Anterior cingulate cortex (tissue), 58 donors: ENCODE data around the gene SLC9C2.
"Not testable (repeated sequence)": the region's sequence is repeated elsewhere in the genome, so short reads cannot be mapped to it uniquely, and the experiment has no call there.

Source experiments
- DNase-seq, 58 donors: peaks; one replicate each; lab custom pipeline; 2025; lab: John Stamatoyannopoulos, UW

The SLC9C2 gene, protein sequence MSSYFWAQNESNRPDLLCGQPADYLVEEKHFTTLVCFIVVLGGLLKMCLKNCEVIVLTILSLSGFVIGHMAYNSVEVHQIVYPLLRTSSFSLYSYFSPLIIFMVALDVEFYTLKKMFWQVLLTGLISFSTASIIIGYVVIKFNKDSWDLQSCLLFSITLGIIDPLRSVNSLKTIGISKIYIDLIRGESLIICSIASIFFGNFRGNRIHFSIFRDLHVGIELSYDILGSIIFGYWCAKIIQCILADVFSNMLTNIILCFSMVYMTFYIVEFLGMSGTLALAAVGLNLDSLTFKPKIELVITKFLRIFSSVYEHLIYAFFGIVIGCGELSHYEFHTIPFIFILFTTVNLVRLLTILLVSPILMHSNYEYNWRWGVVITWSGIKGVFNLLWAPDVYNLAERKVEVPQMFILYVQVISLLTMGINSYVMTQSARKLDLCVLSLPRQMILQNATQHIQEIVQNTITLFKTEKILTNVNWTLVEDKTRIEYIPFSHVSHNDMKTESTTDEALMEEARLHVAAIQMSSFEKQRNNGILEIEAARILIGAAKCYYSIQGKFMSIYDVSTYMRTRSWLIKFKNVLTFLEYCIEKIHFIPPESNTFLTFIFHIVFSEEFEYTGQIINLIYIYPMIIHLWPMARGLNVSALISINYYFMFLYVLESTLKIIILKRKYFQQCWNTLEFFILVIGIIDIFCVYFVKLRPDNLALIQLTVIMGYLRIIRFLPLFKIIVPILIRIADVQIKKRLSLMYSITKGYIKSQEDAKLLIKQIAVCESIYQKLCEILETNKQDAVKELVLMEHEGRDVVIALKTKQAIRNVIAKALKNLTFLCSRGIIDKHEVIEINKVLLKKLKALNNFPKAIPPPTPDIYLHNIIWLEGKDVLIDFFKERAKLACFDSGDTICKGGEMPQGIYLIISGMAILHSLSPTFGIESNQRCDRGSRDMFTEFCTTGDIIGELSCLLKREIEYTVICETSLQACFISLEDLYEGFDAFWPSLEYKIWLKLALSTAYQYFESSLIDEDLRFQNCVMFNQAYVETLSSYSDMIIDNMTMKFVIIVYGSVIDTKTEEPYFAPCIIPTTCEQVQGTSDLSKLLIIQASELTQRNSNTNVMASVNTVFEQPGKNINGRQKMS

DNA sequence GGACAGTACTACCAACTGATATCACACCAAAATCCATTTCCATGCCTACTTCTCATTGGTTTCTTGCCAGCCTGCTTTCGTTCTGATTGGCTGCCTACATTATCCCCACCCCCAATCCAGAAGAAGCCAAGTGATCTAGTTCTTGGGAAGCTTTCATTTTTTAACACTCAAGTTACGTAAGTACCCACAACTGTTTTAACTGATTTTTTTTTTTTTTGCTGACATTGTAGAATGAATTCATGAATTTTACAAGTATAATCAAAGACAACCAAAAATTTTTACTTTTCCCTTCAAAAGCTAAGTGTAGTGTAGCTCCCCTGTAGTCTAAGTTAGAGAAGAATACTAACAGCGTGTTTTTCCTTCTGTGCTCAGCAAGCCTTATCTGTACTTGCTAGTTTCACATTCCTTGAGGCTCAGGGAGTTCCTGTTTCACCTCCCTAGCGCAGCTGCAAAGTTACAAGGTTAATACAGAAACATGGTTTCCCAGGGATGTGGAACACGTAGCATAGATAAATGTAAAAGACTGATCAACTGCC, at the start of gene SLC9C2:
Gene SLC9C2, minus strand, starts transcription at position 17 of the 536 bp plus-strand sequence. CDS start 1,296 bp downstream, outside the sequence.
- DNase-seq: no peak

DNA sequence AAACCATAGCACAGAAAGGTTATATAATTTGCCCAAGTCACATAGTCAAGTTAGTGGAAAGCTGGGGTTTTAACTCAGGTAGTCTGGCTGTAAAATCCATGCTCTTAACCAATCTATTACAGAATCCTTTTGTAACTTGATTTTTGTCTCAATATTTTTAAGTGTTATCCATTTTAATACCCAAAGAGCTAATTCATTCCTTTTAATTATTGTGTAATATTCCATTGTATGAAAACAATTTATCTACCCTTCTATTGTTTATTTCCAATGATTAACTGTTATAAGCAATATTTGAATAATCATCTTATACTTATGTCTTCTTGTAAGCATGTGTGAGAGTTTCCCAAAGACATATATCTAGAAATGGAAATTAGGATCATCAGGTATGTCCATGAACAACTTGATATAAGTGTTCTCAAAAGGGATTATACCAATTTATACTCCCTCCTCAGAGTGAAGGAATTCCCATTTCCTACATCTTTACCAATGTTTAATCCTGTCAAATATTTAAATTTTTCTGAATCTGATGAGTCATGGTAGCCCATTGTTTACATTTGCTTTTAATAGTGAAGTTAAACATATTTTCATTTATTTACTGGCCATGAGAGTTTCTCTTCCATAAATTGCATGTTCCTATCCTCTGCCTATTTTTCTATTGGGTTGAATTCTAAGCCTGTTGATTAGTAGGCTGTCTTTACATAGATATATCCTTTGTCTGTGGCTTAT, 46.2 kb upstream of the SLC9C2 start:
- DNase-seq: no peak

DNA sequence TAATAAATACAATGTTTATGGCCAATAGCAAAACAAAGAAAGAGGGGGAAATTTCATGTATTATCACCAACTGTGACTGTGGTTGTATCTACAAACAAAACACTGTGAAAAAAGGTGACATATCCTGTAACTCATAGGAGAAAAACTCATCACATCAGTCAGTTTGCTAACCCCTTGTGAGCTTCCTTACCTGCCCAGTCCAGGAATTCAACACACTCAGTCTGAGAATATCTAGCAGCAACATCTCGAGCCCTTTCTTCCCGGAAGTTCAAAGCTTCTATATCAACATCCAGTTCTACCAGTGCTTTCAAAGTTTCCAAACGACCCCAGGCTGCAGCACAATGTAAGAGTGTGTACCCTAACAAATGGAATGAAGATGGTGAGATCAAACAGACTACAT, 43.8 kb upstream of the SLC9C2 start:
- DNase-seq: no peak

DNA sequence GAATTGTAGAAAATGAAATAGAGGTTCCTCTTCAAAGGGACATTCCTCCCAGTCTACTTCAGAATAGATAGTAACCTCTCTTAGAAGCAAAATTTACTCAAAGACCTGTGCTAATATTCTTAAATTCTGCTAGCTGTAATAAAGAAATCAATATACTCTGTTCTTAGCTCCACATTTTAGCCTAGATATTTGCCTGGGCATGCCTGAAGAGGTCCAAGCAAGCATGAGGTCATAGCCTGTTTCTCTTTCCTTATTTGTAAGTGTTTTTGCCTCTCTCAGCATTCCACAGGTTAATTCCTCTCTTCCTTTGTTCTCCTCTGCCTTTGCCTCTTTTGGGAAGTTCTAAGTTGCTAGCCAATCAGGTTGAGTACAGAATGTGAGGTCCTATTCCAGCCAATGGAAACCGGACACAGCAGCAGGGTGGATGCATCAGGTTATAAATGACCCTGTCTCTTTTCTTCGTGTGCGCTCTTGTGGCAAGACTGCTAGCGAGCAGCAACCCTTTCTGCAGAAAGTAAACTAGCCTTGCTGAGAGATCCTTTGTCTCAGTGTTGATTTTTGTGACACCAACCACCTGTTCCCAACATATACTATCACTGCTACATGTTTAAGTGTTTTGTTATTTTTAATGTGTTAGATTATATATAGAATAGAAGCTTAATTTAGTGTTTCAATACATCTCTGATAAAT, 39.7 kb upstream of the SLC9C2 start:
- DNase-seq: not testable (repeated sequence)

DNA sequence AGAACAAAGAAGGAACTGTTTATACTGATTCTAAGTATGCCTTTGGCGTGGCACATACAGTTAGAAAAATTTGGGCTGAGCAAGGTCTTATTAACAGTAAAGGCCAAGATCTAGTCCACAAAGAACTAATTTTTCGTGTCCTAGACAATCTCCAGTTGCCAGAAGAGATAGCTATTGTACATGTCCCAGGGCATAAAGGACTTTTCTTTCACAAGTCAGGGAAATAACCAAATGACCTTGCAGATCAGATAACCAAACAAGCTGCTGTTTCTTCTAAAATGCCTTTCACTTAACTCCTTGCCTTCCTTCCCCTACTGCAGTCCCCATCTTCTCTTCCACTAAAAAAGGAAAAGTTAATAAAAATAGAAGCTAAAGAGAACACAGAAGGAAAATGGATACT, 36.2 kb upstream of the SLC9C2 start:
- no peak for DNase-seq

DNA sequence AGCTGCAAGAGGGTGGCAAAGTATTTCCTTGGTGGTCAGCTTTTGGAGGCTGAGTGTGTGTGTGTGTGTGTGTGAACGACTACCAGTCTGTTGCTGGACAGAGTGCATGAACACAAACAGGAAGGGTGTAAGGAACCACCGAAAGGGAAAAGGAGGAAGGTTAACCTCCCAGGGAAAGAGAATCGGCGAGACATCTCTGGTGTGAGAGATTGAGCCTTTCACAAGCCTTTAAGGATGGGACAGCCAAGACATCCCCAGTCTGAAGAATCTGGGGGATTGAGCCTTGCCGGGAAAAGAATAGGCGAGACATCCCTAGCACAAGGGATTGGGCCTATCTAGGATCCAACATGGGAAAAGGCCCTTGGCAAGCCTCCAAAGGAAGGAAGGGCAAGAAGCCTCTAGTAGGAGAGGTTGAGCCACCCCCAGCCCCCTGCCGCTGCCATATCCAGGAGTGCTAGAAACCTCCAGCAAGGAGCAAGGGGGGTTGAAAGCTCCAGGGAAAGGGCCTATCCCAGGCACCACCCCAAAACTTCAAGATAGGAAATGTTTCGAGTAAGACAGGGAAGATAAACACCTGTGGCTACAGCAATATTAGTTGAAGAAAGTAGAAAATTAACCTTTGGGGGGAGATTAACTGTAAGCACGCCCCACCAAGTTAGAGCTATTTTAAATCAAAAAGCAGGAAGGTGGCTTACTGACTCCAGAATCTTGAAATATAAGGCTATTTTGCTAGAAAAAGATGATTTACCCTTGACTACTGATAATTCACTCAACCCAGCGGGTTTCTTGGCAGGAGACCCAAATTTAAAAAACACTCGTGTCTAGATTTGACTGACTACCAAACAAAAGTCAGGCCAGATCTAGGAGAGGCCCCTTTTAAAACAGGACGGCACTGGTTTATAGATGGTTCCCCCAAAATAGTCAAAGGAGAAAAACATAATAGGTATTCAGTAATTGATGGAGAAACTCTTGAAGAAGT, 35.5 kb upstream of the SLC9C2 start:
- DNase-seq: no peak

DNA sequence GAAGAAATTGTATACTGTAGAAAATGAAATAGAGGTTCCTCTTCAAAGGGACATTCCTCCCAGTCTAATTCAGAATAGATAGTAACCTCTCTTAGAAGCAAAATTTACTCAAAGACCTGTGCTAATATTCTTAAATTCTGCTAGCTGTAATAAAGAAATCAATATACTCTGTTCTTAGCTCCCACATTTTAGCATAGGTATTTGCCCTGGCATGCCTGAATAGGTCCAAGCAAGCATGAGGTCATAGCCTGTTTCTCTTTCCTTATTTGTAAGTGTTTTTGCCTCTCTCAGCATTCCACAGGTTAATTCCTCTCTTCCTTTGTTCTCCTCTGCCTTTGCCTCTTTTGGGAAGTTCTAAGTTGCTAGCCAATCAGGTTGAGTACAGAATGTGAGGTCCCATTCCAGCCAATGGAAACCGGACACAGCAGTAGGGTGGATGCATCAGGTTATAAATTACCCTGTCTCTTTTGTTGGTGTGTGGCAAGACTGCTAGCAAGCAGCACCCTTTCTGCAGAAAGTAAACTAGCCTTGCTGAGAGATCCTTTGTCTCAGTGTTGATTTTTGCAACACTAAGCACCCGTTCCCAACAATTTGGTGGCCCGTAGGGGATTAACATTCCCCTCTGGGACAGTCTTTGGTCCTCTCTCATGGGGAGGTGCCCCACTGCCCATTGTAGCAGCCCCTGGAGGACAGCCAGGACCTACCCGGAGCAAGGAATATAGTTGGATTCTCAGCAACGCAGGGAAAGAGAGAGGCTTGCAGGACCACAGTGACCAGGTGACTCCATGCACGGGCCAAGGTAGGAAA, 34.6 kb upstream of the SLC9C2 start:
- DNase-seq: not testable (repeated sequence)

DNA sequence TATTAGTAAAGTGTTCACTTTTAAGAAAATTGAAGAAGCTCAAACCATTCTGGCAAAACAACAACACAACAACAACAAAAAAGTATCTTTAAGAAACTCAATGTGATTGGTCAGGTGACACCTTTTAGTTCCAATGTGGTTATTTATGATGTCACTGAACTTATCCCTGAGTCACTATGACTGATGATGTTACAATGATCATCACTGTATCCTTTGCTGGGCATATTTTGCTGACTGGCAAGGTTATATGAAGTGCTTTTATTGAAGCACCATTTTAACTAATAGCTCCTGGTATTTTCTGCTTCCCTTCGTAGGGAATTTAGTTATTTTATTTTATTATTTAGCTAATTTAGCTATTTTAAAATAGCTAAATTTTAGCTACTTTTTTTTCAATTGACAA, 32.2 kb upstream of the SLC9C2 start, which contains the start of gene TEX50:
Gene TEX50, plus strand, starts transcription at position 223 of the 400 bp plus-strand sequence. CDS start 184 bp downstream, outside the sequence.
- DNase-seq: no peak

DNA sequence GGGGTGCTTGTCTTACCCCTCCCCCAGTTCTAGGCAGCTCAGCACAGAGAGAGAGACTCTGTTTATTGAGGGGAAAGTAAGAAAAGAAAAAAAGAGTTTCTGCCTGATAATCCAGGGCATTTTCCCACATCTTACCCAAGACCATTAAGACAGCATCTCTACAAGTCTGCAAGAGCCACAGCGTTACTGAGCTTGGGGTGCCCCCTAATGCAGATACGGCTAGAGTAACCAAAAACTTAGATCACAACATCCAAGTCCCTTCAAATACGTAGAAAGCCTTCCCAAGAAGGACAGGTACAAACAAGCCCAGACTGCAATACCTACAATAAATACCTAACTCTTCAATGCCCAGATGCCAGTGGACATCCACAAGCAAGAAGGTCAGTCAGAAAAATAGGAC, 26.0 kb upstream of the SLC9C2 start:
- DNase-seq: no peak

DNA sequence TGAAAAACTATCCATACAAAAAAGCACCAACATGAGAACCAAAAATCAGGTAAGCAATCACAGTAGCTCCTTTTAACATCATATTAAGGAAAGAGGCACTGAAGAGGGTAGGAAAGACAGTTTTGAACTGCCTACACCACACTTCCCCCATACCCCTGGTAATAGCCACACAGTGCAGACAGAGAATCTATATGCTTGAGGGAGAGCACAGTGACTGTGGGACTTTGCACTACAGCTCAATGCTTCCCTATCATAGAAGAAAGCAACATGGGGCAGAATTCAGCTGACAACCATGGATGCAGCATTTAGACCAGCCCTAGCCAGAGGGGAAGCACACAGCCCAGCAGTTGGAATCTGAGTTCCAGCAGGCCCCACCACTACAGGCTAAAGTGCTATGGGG, 24.4 kb upstream of the SLC9C2 start:
- DNase-seq: no peak

DNA sequence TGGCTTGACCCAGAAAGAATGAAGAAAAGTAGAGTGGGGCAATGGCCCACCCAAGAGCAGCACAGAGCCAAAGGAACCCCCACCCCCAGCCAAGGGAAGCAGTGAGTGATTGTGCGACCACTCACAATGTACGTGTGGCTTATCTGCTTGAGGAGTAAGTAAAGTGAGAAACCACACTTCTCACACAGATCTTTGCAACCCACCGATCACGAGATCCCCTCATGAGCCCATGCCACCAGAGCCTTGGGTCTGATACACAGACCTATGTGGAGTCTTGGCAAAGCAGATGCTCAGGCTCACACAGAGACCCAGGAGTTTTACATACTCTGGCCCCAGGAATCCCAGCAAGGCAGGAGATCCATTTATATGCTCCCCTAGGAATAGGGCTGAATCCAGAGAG, 14.0 kb upstream of the SLC9C2 start:
- DNase-seq: no peak

DNA sequence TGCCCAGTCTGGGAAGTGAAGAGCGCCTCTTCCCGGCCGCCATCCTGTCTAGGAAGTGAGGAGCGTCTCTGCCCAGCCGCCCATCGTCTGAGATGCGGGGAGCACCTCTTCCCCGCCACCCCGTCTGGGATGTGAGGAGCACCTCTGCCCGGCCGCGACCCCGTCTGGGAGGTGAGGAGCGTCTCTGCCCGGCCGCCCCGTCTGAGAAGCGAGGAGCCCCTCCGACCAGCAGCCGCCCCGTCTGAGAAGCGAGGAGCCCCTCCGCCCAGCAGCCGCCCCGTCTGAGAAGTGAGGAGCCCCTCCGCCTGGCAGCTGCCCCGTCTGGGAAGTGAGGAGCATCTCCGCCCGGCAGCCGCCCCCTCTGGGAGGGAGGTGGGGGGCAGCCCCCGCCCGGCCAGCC, 10.2 kb upstream of the SLC9C2 start:
- not testable (repeated sequence) for DNase-seq

DNA sequence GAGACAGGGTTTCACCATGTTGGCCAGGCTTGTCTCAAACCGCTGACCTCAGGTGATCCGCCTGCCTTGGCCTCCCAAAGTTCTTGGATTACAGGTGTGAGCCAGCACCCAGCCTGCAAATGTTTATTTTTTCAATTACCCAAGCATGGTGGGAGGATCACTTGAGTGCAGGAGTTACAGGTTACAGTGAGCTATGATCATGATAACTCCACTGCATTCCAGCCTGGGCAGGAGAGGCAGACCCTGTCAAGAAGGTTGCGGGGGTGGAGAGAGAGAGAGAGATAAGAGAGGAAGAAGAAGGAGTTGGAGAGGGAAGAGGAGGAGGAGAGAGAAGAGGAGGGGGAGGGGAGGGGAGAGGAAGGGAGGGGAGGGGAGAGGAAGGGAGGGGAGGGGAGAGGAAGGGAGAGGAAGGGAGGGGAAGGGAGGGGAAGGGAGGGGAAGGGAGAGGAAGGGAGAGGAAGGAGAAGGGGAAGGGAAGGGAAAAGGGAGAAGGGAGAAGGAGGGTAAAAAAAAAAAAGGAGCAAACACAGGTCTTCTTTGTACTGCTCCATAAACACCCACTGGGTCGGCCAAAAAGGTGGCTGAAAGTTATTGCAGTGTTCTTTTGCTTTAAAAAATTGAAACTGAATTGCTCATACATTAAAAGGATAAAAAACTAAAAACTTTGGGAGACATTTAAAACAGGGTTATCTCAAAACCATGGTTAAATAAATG, 5.8 kb upstream of the SLC9C2 start:
- DNase-seq: no peak

DNA sequence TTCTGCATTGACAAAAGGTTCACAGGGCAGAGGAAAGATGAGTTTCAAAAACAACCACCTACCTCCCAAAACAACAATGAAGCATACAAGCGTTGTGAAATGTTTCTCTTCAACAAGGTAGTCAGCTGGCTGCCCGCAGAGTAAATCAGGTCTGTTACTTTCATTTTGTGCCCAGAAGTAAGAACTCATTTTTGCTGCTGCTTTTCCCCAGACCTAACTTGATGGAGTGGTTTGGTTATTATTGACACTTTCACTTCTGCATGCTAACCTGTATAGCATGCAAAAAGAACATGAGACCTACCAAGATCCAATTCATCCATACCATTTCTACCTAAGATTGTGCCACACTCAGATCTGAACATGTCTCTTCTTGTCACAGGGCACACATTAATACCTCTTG, 1.3 kb downstream of the SLC9C2 start:
- DNase-seq: no peak

DNA sequence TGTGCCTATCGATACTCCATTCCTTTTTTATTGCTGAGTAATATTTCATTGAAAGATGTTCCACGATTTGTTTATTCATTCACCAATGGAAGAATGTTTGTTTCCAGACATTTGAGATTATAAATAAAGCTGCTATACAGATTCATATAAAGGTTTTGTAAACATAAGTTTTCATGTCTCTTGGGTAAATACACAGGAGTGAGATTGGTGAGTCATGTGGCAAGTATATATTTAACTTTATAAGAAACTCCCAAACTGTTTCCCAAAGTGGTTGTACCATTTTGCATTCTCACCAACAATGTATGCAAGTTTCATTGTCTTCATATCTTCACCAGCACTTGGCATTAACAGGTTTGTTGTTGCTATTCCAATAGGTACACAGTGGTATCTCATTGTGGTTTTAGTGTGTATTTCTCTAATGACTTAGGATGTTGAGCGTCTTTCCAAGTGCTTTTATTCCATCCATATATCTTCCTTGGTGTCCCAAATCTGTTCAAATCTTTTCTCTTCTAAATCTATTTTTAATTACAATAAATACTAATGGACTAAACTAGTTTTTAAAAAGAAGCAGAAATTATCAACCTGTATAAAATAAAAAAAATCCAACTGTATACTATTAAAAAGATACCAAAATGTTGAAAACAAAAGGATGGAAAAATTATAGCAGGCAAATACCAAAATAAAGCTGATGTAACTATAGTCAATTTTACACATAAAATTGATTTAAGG, 6.6 kb downstream of the SLC9C2 start:
- no peak for DNase-seq

DNA sequence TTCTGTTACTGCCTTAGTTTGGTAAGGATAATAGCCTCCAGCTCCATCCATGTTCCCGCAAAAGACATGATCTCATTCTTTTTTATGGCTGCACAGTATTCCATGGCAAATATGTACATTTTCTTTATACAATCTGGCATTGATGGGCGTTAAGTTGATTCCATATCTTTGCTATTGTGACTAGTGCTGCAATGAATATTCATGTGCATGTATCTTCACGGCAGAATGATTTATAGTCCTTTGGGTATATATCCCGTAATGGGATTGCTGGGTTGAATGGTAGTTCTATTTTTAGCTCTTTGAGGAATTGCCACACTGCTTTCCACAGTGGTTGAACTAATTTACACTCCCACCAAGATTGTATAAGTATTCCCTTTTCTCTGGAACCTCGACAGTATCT, 11.7 kb downstream of the SLC9C2 start:
- DNase-seq: not testable (repeated sequence)
